ENCODE measurements around the gene EGFL8. TPM values are rescaled to one million over a fixed set of nuclear protein-coding genes. Genes with fewer than 3 reads are reported as not detected.

Gene EGFL8
- total and polyA plus RNA-seq, 8 donors: 8.1 to 35.2 (median 23.2) TPM

- no peaks in the 10 kb centered on the region for H3K9me3 ChIP-seq
- H3K27me3 ChIP-seq: no peaks in the 10 kb centered on the region
- intact Hi-C loops (cut with DNase I): no loop called here
- H3K36me3 ChIP-seq: peaks cover 0 to 11% of the 10 kb centered on the region in 2 donors
- H3K4me1 ChIP-seq: no peaks in the 10 kb centered on the region
- DNase-seq (no peak), ATAC-seq (no peak)
- H3K27ac ChIP-seq: no peak overlapping the region
- H3K4me3 ChIP-seq: no peak overlapping the region
- TF ChIP-seq CTCF (IDR thresholded peaks at IDR 0.05): no peak
Measured at GRCh38 chr6:32214126-32214525, 49.7 kb downstream of the EGFL8 start.

- Histone ChIP-seq H3K27me3 (no peaks in the 10 kb centered on the region), H3K9me3 (no peaks in the 10 kb centered on the region), H3K27ac (no peak overlapping the region), H3K4me3 (no peak overlapping the region), H3K4me1 (no peaks in the 10 kb centered on the region), H3K36me3 (peaks cover 0 to 13% of the 10 kb centered on the region in 2 donors)
- DNase-seq (no peak), ATAC-seq (no peak)
- no peak for TF ChIP-seq CTCF (IDR thresholded peaks at IDR 0.05)
- intact Hi-C loops (cut with DNase I): no loop called here
Measured at GRCh38 chr6:32215617-32216016, 51.2 kb downstream of the EGFL8 start.

GRCh38 chr6:32216285-32216684 is 51.9 kb downstream of the EGFL8 start:
- H3K4me3 ChIP-seq: no peak overlapping the region
- H3K9me3 ChIP-seq: no peaks in the 10 kb centered on the region
- H3K4me1 ChIP-seq: no peaks in the 10 kb centered on the region
- no peak for DNase-seq
- intact Hi-C loops (cut with DNase I): no loop called here
- peaks cover 0 to 10% of the 10 kb centered on the region in 2 donors for H3K36me3 ChIP-seq
- H3K27me3 ChIP-seq: no peaks in the 10 kb centered on the region
- no peak for ATAC-seq
- H3K27ac ChIP-seq: no peak overlapping the region
- no peak for TF ChIP-seq CTCF (IDR thresholded peaks at IDR 0.05)

- intact Hi-C loops (cut with DNase I): no loop called here
- Histone ChIP-seq H3K27ac (no peak overlapping the region), H3K4me3 (no peak overlapping the region), H3K36me3 (peaks cover 0 to 10% of the 10 kb centered on the region in 2 donors), H3K27me3 (no peaks in the 10 kb centered on the region), H3K9me3 (no peaks in the 10 kb centered on the region), H3K4me1 (peaks cover 0 to 4% of the 10 kb centered on the region in 2 donors)
- no peak for TF ChIP-seq CTCF (IDR thresholded peaks at IDR 0.05)
- no peak for ATAC-seq
- no peak for DNase-seq
Measured at GRCh38 chr6:32216998-32217397, 52.6 kb downstream of the EGFL8 start.

Small RNAs within 50 kb of the gene (microRNA-seq; reads per million reads assigned to microRNA genes)
- 0.84 to 0.96 reads per million in 2 donors for gene MIR6721
- 0.14 to 0.17 reads per million in 2 donors for gene MIR6833

Other genes with a start within 250 kb of the EGFL8 start
- 100 to 1,000 TPM; 181 to 192 TPM for gene C2, start 236.9 kb upstream of the EGFL8 start, total RNA-seq
- gene C2, start 236.9 kb upstream of the EGFL8 start, polyA plus RNA-seq (ENCODE audit: insufficient read length in 6 of 6): 1 to 10 TPM; 3.3 to 7.6 (median 4.9) TPM
- gene CFB, start 218.5 kb upstream of the EGFL8 start, total RNA-seq: 100 to 1,000 TPM in 1 of 2 donors, 10 to 100 TPM in 1; 69.1 to 131 TPM
- gene CFB, start 218.5 kb upstream of the EGFL8 start, polyA plus RNA-seq (ENCODE audit: insufficient read length in 6 of 6): 1 to 10 TPM; 1.7 to 6.9 (median 3.0) TPM
- gene NELFE, start 205.6 kb upstream of the EGFL8 start, total RNA-seq: 10 to 100 TPM; 42.9 to 56.2 TPM
- 10 to 100 TPM; 77.9 to 93.0 (median 82.9) TPM for gene NELFE, start 205.6 kb upstream of the EGFL8 start, polyA plus RNA-seq (ENCODE audit: insufficient read length in 6 of 6)
- 10 to 100 TPM; 65.4 to 67.9 TPM for gene SKIC2, start 205.4 kb upstream of the EGFL8 start, total RNA-seq
- 10 to 100 TPM; 39.1 to 50.8 (median 42.2) TPM for gene SKIC2, start 205.4 kb upstream of the EGFL8 start, polyA plus RNA-seq (ENCODE audit: insufficient read length in 6 of 6)
- 10 to 100 TPM; 16.2 to 17.8 TPM for gene DXO, start 192.5 kb upstream of the EGFL8 start, total RNA-seq
- gene DXO, start 192.5 kb upstream of the EGFL8 start, polyA plus RNA-seq (ENCODE audit: insufficient read length in 6 of 6): 10 to 100 TPM; 21.4 to 28.3 (median 26.5) TPM
- 100 to 1,000 TPM in 1 of 2 donors, 10 to 100 TPM in 1; 95.5 to 124 TPM for gene C4A, start 182.5 kb upstream of the EGFL8 start, total RNA-seq
- gene C4A, start 182.5 kb upstream of the EGFL8 start, polyA plus RNA-seq (ENCODE audit: insufficient read length in 6 of 6): 10 to 100 TPM in 2 of 6 donors, 1 to 10 TPM in 4; 5.9 to 20.7 (median 7.4) TPM
- 100 to 1,000 TPM in 1 of 2 donors, 10 to 100 TPM in 1; 81.3 to 101 TPM for gene C4B, start 149.8 kb upstream of the EGFL8 start, total RNA-seq
- 10 to 100 TPM in 4 of 6 donors, 1 to 10 TPM in 2; 8.2 to 19.8 (median 11.8) TPM for gene C4B, start 149.8 kb upstream of the EGFL8 start, polyA plus RNA-seq (ENCODE audit: insufficient read length in 6 of 6)
- gene CYP21A2, start 126.2 kb upstream of the EGFL8 start, total RNA-seq: under 1 TPM; 0.23 to 0.47 TPM
- 1 to 10 TPM in 2 of 6 donors, under 1 TPM in 4; 0.65 to 1.6 (median 0.88) TPM for gene CYP21A2, start 126.2 kb upstream of the EGFL8 start, polyA plus RNA-seq (ENCODE audit: insufficient read length in 6 of 6)
- gene TNXB, start 55.3 kb upstream of the EGFL8 start, total RNA-seq: 10 to 100 TPM; 44.8 to 78.4 TPM
- 10 to 100 TPM; 10.0 to 22.9 (median 15.5) TPM for gene TNXB, start 55.3 kb upstream of the EGFL8 start, polyA plus RNA-seq (ENCODE audit: insufficient read length in 6 of 6)
- gene ATF6B, start 36.3 kb upstream of the EGFL8 start, total RNA-seq: 10 to 100 TPM; 70.7 to 72.1 TPM
- gene ATF6B, start 36.3 kb upstream of the EGFL8 start, polyA plus RNA-seq (ENCODE audit: insufficient read length in 6 of 6): 10 to 100 TPM; 81.5 to 95.8 (median 90.4) TPM
- gene FKBPL, start 34.3 kb upstream of the EGFL8 start, total RNA-seq: 1 to 10 TPM; 3.6 to 5.3 TPM
- 1 to 10 TPM; 5.6 to 7.8 (median 6.8) TPM for gene FKBPL, start 34.3 kb upstream of the EGFL8 start, polyA plus RNA-seq (ENCODE audit: insufficient read length in 6 of 6)
- gene PRRT1, start 12.7 kb upstream of the EGFL8 start, total RNA-seq: 1 to 10 TPM; 1.0 to 1.6 TPM
- gene PRRT1, start 12.7 kb upstream of the EGFL8 start, polyA plus RNA-seq (ENCODE audit: insufficient read length in 6 of 6): 1 to 10 TPM in 4 of 6 donors, under 1 TPM in 2; 0.80 to 1.9 (median 1.3) TPM
- gene PPT2, start 10.5 kb upstream of the EGFL8 start, total RNA-seq: 10 to 100 TPM in 1 of 2 donors, 1 to 10 TPM in 1; 8.9 to 17.9 TPM
- gene PPT2, start 10.5 kb upstream of the EGFL8 start, polyA plus RNA-seq (ENCODE audit: insufficient read length in 6 of 6): 10 to 100 TPM; 23.2 to 32.5 (median 28.1) TPM
- gene AGPAT1, start 11.5 kb downstream of the EGFL8 start, total RNA-seq: 10 to 100 TPM; 55.5 to 61.2 TPM
- gene AGPAT1, start 11.5 kb downstream of the EGFL8 start, polyA plus RNA-seq (ENCODE audit: insufficient read length in 6 of 6): 10 to 100 TPM; 68.0 to 78.4 (median 71.9) TPM
- gene RNF5, start 13.8 kb downstream of the EGFL8 start, total RNA-seq: 10 to 100 TPM; 43.9 to 65.7 TPM
- gene RNF5, start 13.8 kb downstream of the EGFL8 start, polyA plus RNA-seq (ENCODE audit: insufficient read length in 6 of 6): 10 to 100 TPM; 59.9 to 81.5 (median 71.4) TPM
- 100 to 1,000 TPM; 221 to 616 TPM for gene AGER, start 19.7 kb downstream of the EGFL8 start, total RNA-seq
- 100 to 1,000 TPM in 1 of 6 donors, 10 to 100 TPM in 5; 68.0 to 105 (median 83.3) TPM for gene AGER, start 19.7 kb downstream of the EGFL8 start, polyA plus RNA-seq (ENCODE audit: insufficient read length in 6 of 6)
- 10 to 100 TPM; 91.0 to 99.1 TPM for gene PBX2, start 25.6 kb downstream of the EGFL8 start, total RNA-seq
- 100 to 1,000 TPM; 158 to 174 (median 166) TPM for gene PBX2, start 25.6 kb downstream of the EGFL8 start, polyA plus RNA-seq (ENCODE audit: insufficient read length in 6 of 6)
- gene GPSM3, start 28.0 kb downstream of the EGFL8 start, total RNA-seq: 10 to 100 TPM; 24.4 to 81.7 TPM
- gene GPSM3, start 28.0 kb downstream of the EGFL8 start, polyA plus RNA-seq (ENCODE audit: insufficient read length in 6 of 6): 10 to 100 TPM; 15.9 to 21.3 (median 18.6) TPM
- gene NOTCH4, start 59.5 kb downstream of the EGFL8 start, total RNA-seq: 10 to 100 TPM; 37.0 to 58.4 TPM
- 10 to 100 TPM; 40.9 to 57.5 (median 50.7) TPM for gene NOTCH4, start 59.5 kb downstream of the EGFL8 start, polyA plus RNA-seq (ENCODE audit: insufficient read length in 6 of 6)
- gene TSBP1, start 207.3 kb downstream of the EGFL8 start, total RNA-seq: not detected
- gene TSBP1, start 207.3 kb downstream of the EGFL8 start, polyA plus RNA-seq (ENCODE audit: insufficient read length in 6 of 6): under 1 TPM in 5 of 6 donors, not detected in 1; 0.08 to 0.52 (median 0.40) TPM
- not detected for gene BTNL2, start 242.6 kb downstream of the EGFL8 start, total RNA-seq
- gene BTNL2, start 242.6 kb downstream of the EGFL8 start, polyA plus RNA-seq (ENCODE audit: insufficient read length in 6 of 6): 1 to 10 TPM in 4 of 6 donors, under 1 TPM in 2; 0.86 to 3.0 (median 1.3) TPM